ENCODE measurements around the gene LDLRAD1. TPM values are rescaled to one million over a fixed set of nuclear protein-coding genes. Genes with fewer than 3 reads are reported as not detected.

LDLRAD1 gene
- total RNA-seq, 1 experiment from 2014 or later, result 0.30 TPM

DNA sequence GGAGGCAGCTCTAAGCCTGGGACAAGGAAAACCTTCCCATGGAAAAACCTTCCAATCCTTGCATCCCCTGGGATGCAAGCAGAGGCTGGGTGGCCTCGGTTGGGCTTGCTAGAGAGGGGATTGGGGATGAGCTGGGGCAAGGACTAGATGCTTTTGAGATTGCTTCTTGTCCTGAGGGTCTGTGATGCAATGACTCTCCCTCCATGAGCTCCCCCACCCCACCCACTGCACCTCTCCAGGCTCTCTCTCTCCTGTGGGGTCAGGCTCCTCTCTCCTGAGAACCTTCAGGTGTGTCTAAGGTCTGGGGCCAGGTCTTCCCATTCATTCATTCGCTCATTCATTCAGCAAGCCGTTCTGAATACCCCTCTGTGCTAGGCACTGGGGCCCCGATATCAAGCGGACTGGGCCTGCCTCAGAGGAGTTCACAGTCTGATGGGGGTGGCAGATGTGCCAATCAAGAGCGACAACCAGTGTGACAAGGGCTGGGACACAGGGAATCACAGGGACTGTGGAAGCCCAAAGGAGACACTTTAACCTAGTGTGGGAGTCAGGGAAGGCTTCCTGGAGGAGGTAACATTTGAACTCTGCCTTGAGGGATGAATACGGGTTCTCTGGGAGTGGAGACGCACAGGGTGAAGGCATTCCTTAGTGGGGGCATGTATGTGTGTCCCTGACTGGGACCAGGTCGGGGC lies 6.5 kb downstream of the LDLRAD1 start:
- ChIA-PET CTCF (no interaction called here), RAD21 (ENCODE audit: low non-redundant PET in 1 of 2, low total read pairs in 2 of 2, uncharacterized antibody in 2 of 2, unreplicated experiment in 2 of 2) (no interaction called here), POLR2A (no interaction called here)
- Histone ChIP-seq H3K79me2 (ENCODE audit: insufficient read depth, low read length) (no peaks in the 10 kb centered on the region), H3K4me2 (ENCODE audit: low read length) (no peak overlapping the region), H3K27me3 (ENCODE audit: insufficient read depth, low read length) (no peaks in the 10 kb centered on the region), H3K27ac (ENCODE audit: low read depth, low read length) (no peak overlapping the region), H3K4me3 (replicated peaks in 1 of 2; ENCODE audit: low read depth in 1 of 2, low read length in 2 of 2) (no peak overlapping the region), H3K4me1 (ENCODE audit: control insufficient read depth in 1 of 2, insufficient read depth in 2 of 2, low read length in 2 of 2) (peaks cover 20% of the 10 kb centered on the region in 2 experiments), H4K20me1 (ENCODE audit: insufficient read depth) (no peaks in the 10 kb centered on the region), H2AFZ (ENCODE audit: low read depth, low read length, poor library complexity, severe bottlenecking) (no peak overlapping the region), H3K9ac (ENCODE audit: low read length) (no peak overlapping the region), H3K9me3 (ENCODE audit: control insufficient read depth in 1 of 2, insufficient read depth in 1 of 2, low read depth in 1 of 2, low read length in 2 of 2) (no peaks in the 10 kb centered on the region), H3K9me2 (ENCODE audit: insufficient read depth) (no peaks in the 10 kb centered on the region), H3K36me3 (ENCODE audit: control insufficient read depth in 1 of 2, insufficient read depth in 2 of 2, low read length in 2 of 2) (no peaks in the 10 kb centered on the region)
- no TSS peak for BruUV-seq (replicated peaks)
- no peak for DNase-seq (ENCODE audit: low read depth, low spot score)
- no peak for TF ChIP-seq POLR2A (IDR thresholded peaks at IDR 0.05; ENCODE audit: borderline replicate concordance, extremely low read depth, insufficient read depth, insufficient read length)
- TF ChIP-seq CEBPB (IDR thresholded peaks at IDR 0.05; ENCODE audit: low read depth), result no peak
- no peak for TF ChIP-seq ZNF274 (IDR thresholded peaks at IDR 0.05; ENCODE audit: low read depth, low read length)
- no peak for TF ChIP-seq CBX3 (IDR thresholded peaks at IDR 0.05; ENCODE audit: low read depth)
- TF ChIP-seq EZH2phosphoT487 (IDR thresholded peaks at IDR 0.05; ENCODE audit: borderline replicate concordance), result no peak
- intact Hi-C loops (cut with micrococcal nuclease), result no loop called here
- no peak for ATAC-seq

DNA sequence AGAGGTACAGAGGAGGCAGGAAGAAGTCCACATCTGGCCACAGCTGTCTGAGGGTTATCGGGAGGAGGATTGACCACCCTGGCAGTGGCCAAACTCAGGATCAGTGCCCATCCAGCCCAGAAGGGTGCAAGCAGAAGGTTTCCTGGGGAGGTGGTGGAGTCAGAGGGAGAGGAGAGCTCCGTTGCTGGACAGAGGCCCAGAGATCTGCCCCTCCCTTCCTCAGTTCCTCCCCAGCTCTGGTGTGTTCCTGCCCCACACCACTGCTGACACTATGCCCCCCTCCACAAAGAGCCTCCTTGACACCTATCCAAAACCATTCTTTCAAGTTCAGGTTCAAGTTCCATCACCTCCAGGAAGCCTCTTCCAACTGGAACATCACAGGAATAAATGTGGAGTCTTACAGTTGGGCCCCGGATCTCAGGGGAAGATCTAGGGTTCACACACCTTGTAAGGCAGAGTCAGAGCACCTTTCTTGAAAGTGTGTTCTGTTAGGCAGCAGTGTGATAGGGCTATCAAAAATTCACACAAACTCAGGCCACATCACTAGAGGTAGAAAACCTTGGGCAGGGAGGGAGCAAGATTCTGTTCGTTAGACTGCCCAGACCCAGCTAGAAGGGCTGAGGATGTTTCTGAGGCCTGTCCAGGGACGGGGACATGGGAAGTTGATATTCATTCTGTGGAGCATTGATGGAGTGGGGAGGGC lies 7.4 kb downstream of the LDLRAD1 start:
- intact Hi-C loops (cut with micrococcal nuclease), result no loop called here
- no peaks in the 10 kb centered on the region for H3K9me3 ChIP-seq (ENCODE audit: control insufficient read depth in 1 of 2, insufficient read depth in 1 of 2, low read depth in 1 of 2, low read length in 2 of 2)
- H3K4me3 ChIP-seq (replicated peaks in 1 of 2; ENCODE audit: low read depth in 1 of 2, low read length in 2 of 2), result no peak overlapping the region
- H3K27me3 ChIP-seq (ENCODE audit: insufficient read depth, low read length), result no peaks in the 10 kb centered on the region
- POLR2A ChIA-PET, result no interaction called here
- H2AFZ ChIP-seq (ENCODE audit: low read depth, low read length, poor library complexity, severe bottlenecking), result no peak overlapping the region
- TF ChIP-seq, protein P1, sequence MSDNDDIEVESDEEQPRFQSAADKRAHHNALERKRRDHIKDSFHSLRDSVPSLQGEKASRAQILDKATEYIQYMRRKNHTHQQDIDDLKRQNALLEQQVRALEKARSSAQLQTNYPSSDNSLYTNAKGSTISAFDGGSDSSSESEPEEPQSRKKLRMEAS (IDR thresholded peaks at IDR 0.05), result no peak
- TF ChIP-seq, protein P2, sequence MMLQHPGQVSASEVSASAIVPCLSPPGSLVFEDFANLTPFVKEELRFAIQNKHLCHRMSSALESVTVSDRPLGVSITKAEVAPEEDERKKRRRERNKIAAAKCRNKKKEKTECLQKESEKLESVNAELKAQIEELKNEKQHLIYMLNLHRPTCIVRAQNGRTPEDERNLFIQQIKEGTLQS (IDR thresholded peaks at IDR 0.05), result no peak
- TF ChIP-seq FOSL1 (IDR thresholded peaks at IDR 0.05; ENCODE audit: low read depth), result no peak
- TF ChIP-seq, protein P3, sequence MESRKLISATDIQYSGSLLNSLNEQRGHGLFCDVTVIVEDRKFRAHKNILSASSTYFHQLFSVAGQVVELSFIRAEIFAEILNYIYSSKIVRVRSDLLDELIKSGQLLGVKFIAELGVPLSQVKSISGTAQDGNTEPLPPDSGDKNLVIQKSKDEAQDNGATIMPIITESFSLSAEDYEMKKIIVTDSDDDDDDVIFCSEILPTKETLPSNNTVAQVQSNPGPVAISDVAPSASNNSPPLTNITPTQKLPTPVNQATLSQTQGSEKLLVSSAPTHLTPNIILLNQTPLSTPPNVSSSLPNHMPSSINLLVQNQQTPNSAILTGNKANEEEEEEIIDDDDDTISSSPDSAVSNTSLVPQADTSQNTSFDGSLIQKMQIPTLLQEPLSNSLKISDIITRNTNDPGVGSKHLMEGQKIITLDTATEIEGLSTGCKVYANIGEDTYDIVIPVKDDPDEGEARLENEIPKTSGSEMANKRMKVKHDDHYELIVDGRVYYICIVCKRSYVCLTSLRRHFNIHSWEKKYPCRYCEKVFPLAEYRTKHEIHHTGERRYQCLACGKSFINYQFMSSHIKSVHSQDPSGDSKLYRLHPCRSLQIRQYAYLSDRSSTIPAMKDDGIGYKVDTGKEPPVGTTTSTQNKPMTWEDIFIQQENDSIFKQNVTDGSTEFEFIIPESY (IDR thresholded peaks at IDR 0.05; ENCODE audit: extremely low read depth, insufficient replicate concordance, low read length), result no peak
- TF ChIP-seq ZFX (IDR thresholded peaks at IDR 0.05), result no peak
- no peak for TF ChIP-seq CEBPB (IDR thresholded peaks at IDR 0.05; ENCODE audit: low read depth)
- H3K27ac ChIP-seq (ENCODE audit: low read depth, low read length), result no peak overlapping the region
- no peaks in the 10 kb centered on the region for H4K20me1 ChIP-seq (ENCODE audit: insufficient read depth)
- no peaks in the 10 kb centered on the region for H3K36me3 ChIP-seq (ENCODE audit: control insufficient read depth in 1 of 2, insufficient read depth in 2 of 2, low read length in 2 of 2)
- no peaks in the 10 kb centered on the region for H3K9me2 ChIP-seq (ENCODE audit: insufficient read depth)
- H3K4me1 ChIP-seq (ENCODE audit: control insufficient read depth in 1 of 2, insufficient read depth in 2 of 2, low read length in 2 of 2), result peaks cover 11 to 12% of the 10 kb centered on the region in 2 experiments
- ATAC-seq (no peak), DNase-seq (ENCODE audit: low read depth, low spot score) (no peak)
- CTCF ChIA-PET, result no interaction called here
- H3K79me2 ChIP-seq (ENCODE audit: insufficient read depth, low read length), result no peaks in the 10 kb centered on the region
- BruUV-seq (replicated peaks), result no TSS peak
- no peak overlapping the region for H3K9ac ChIP-seq (ENCODE audit: low read length)
- RAD21 ChIA-PET (ENCODE audit: low non-redundant PET in 1 of 2, low total read pairs in 2 of 2, uncharacterized antibody in 2 of 2, unreplicated experiment in 2 of 2), result no interaction called here
- H3K4me2 ChIP-seq (ENCODE audit: low read length), result no peak overlapping the region

Measured in HCT116 (cell line).